A549 (cell line): ENCODE data around the gene SF3A2. TPM values are rescaled to one million over a fixed set of nuclear protein-coding genes. Genes with fewer than 3 reads are reported as not detected.

Source experiments
- ATAC-seq, 2 experiments: fragments of 200-7000 bp in 1 of 2; fragments of >200 bp in 1 of 2; cut with Nextera tagmentation in 1 of 2; cut with Tn5 transposase in 1 of 2; 3 replicates each; pipeline versions ENCODE4 v1.8.0 to v1.9.1; 2018 to 2020; ENCODE audit warnings: mild to moderate bottlenecking in 1 of 2, moderate library complexity in 1 of 2
- CTCF ChIA-PET: fragments of 300-600 bp; sonication (Branson Sonifier 250); formaldehyde crosslinking; extraction: SDS; loops from one replicate; lab custom pipeline; 2021; ENCODE audit warnings: antibody characterized with exemption, inconsistent platforms; lab: Yijun Ruan, JAX
- POLR2A ChIA-PET: fragments of 350-600 bp; formaldehyde crosslinking; extraction: SDS; loops from one replicate; lab custom pipeline; 2021; ENCODE audit warnings: antibody characterized with exemption, inconsistent platforms; lab: Yijun Ruan, JAX
- DNase-seq, 2 experiments: peaks; one replicate each; pipeline versions ENCODE4 v3.0.0 to v3.0.0-alpha.2; 2011 to 2016; ENCODE audit warnings: low read depth in 1 of 2, low spot score in 1 of 2
- FAIRE-seq: peaks from 2 replicates; lab custom pipeline; 2011; peaks lifted over from hg19 to GRCh38; lab: Jason Lieb, UNC
- H3K27ac ChIP-seq, 2 experiments: fragments of >200 bp; sonication (Bioruptor Twin); formaldehyde crosslinking; 3 replicates each; pipeline ENCODE4 v1.5.1; 2016 to 2017
- H3K4me1 ChIP-seq: fragments of >200 bp; sonication (Bioruptor Twin); formaldehyde crosslinking; 3 replicates; pipeline ENCODE4 v1.6.1; 2016
- H3K4me2 ChIP-seq: fragments of >200 bp; sonication (Bioruptor Twin); formaldehyde crosslinking; 3 replicates; pipeline ENCODE4 v1.6.1; 2016
- H3K4me3 ChIP-seq: fragments of >200 bp; sonication (Bioruptor Twin); formaldehyde crosslinking; 3 replicates; pipeline ENCODE4 v1.5.1; 2016
- H3K9me3 ChIP-seq: fragments of >200 bp; sonication (Bioruptor Twin); formaldehyde crosslinking; 3 replicates; pipeline ENCODE4 v1.6.1; 2016
- BHLHE40 ChIP-seq: IDR thresholded peaks from 2 replicates; pipeline ENCODE4 v1.6.1; 2012; ENCODE audit warnings: low read depth, low read length, inconsistent platforms
- CBX2 ChIP-seq: fragments of 200-600 bp; sonication (generic); IDR thresholded peaks from 2 replicates; pipeline ENCODE4 v1.6.1; 2016; ENCODE audit warnings: low read depth, mild to moderate bottlenecking, borderline replicate concordance
- CBX8 ChIP-seq: fragments of 200-600 bp; sonication (generic); IDR thresholded peaks from 2 replicates; pipeline ENCODE4 v1.6.1; 2016
- CHD4 ChIP-seq: fragments of 200-600 bp; sonication (generic); IDR thresholded peaks from 2 replicates; pipeline ENCODE4 v1.6.1; 2016; ENCODE audit warnings: antibody characterized with exemption, mild to moderate bottlenecking, borderline replicate concordance
- EHF ChIP-seq: fragments of 250-450 bp; sonication (Bioruptor Pico); IDR thresholded peaks from 2 replicates; pipeline ENCODE4 v1.5.0; 2020; ENCODE audit warnings: mild to moderate bottlenecking
- EHMT2 ChIP-seq: fragments of 200-600 bp; sonication (generic); IDR thresholded peaks from 2 replicates; pipeline ENCODE4 v1.6.1; 2016; ENCODE audit warnings: antibody characterized with exemption, low read depth, mild to moderate bottlenecking, moderate library complexity
- FOSL2 ChIP-seq, 2 experiments: fragments of 450-650 bp in 1 of 2; fragments of >200 bp in 1 of 2; sonication (Bioruptor Twin) in 1 of 2; formaldehyde crosslinking; IDR thresholded peaks; 2 replicates each; pipeline versions ENCODE4 v1.5.0 to v1.6.1; 2016 to 2020; ENCODE audit warnings: mild to moderate bottlenecking in 1 of 2, moderate library complexity in 1 of 2
- HDAC2 ChIP-seq: fragments of 200-600 bp; sonication (generic); IDR thresholded peaks from 2 replicates; pipeline ENCODE4 v1.6.1; 2016
- HMGXB4 ChIP-seq: fragments of 250-450 bp; sonication (Bioruptor Pico); IDR thresholded peaks from 2 replicates; pipeline ENCODE4 v1.5.0; 2021; ENCODE audit warnings: mild to moderate bottlenecking, moderate library complexity, borderline replicate concordance
- HOXA7 ChIP-seq: fragments of 250-450 bp; sonication (Bioruptor Pico); IDR thresholded peaks from 2 replicates; pipeline ENCODE4 v1.5.0; 2020; ENCODE audit warnings: mild to moderate bottlenecking, moderate library complexity
- HOXB5 ChIP-seq: fragments of 250-450 bp; sonication (Bioruptor Pico); IDR thresholded peaks from 2 replicates; pipeline ENCODE4 v1.5.0; 2020; ENCODE audit warnings: mild to moderate bottlenecking, moderate library complexity
- JUN ChIP-seq, 2 experiments: fragments of >200 bp; sonication (Bioruptor Twin); formaldehyde crosslinking; IDR thresholded peaks; 2 replicates in 1 of 2; 3 replicates in 1 of 2; pipeline ENCODE4 v1.6.1; 2016 to 2017
- KDM1A ChIP-seq: fragments of 200-600 bp; sonication (generic); IDR thresholded peaks from 2 replicates; pipeline ENCODE4 v1.6.1; 2016; ENCODE audit warnings: low read depth, mild to moderate bottlenecking
- KDM5A ChIP-seq: fragments of 200-600 bp; sonication (generic); IDR thresholded peaks from 2 replicates; pipeline ENCODE4 v1.6.1; 2016; ENCODE audit warnings: antibody characterized with exemption, mild to moderate bottlenecking
- NPAS2 ChIP-seq: fragments of 250-450 bp; sonication (Bioruptor Pico); IDR thresholded peaks from 2 replicates; pipeline ENCODE4 v1.8.0; 2022; ENCODE audit warnings: mild to moderate bottlenecking, moderate library complexity, borderline replicate concordance
- PBX3 ChIP-seq: IDR thresholded peaks from 2 replicates; pipeline ENCODE4 v1.6.1; 2012
- PHF8 ChIP-seq: fragments of 200-600 bp; sonication (generic); IDR thresholded peaks from 2 replicates; pipeline ENCODE4 v1.6.1; 2016; ENCODE audit warnings: low read depth, mild to moderate bottlenecking, antibody characterized with exemption, moderate library complexity, borderline replicate concordance
- POLR2AphosphoS2 ChIP-seq: conservative IDR thresholded peaks from 2 replicates; pipeline ENCODE4 v1.6.1; 2012; ENCODE audit warnings: low read length, improper control_type of control experiment, inconsistent platforms
- RAD21 ChIP-seq, 2 experiments: fragments of >200 bp in 1 of 2; sonication (Bioruptor Twin) in 1 of 2; formaldehyde crosslinking in 1 of 2; IDR thresholded peaks in 1 of 2; conservative IDR thresholded peaks in 1 of 2; 2 replicates in 1 of 2; 3 replicates in 1 of 2; pipeline ENCODE4 v1.6.1; 2012 to 2018; ENCODE audit warnings: inconsistent platforms in 1 of 2
- RARB ChIP-seq: fragments of 250-450 bp; sonication (Bioruptor Pico); IDR thresholded peaks from 2 replicates; pipeline ENCODE4 v1.8.0; 2021; ENCODE audit warnings: mild to moderate bottlenecking, moderate library complexity
- RCOR1 ChIP-seq: fragments of 150-350 bp; IDR thresholded peaks from 2 replicates; pipeline ENCODE4 v1.6.1; 2014; ENCODE audit warnings: antibody characterized with exemption, low read length, low read depth
- RNF2 ChIP-seq: fragments of 200-600 bp; sonication (generic); IDR thresholded peaks from 2 replicates; pipeline ENCODE4 v1.6.1; 2016; ENCODE audit warnings: low read depth, mild to moderate bottlenecking, antibody characterized with exemption, moderate library complexity, borderline replicate concordance
- SMC3 ChIP-seq: fragments of >200 bp; sonication (Bioruptor Twin); formaldehyde crosslinking; IDR thresholded peaks from 3 replicates; pipeline ENCODE4 v1.6.1; 2018; ENCODE audit warnings: inconsistent platforms
- TP53 ChIP-seq: fragments of 250-450 bp; sonication (Bioruptor Pico); IDR thresholded peaks from 2 replicates; pipeline ENCODE4 v1.5.0; 2021; ENCODE audit warnings: mild to moderate bottlenecking, moderate library complexity
- WGBS: methylation state at CpG from one replicate; pipeline ENCODE4 v1.1.6; 2017; ENCODE audit errors: missing lambda C conversion rate; 5-methylcytosine and 5-hydroxymethylcytosine counted together
- polyA plus RNA-seq, 4 experiments: library from polyadenylated mRNA; depleted of rRNA in 3 of 4; stranded (reverse); fragments of >200 nt; fragmentation: RNase III in 1 of 4; extraction: RNeasy Plus Mini Kit Qiagen cat#74134 plus additional on column Dnase treatment in 1 of 4; gene quantifications; 2 replicates in 3 of 4; 3 replicates in 1 of 4; pipeline ENCODE4 v1.2.3, GENCODE V29; 2011 to 2017
- TF ChIP-seq, protein P1 (sequence below): IDR thresholded peaks from 2 replicates; pipeline ENCODE4 v1.6.1; 2012
- TF ChIP-seq, protein P2 (sequence below): fragments of 250-450 bp; sonication (Bioruptor Pico); IDR thresholded peaks from 2 replicates; pipeline ENCODE4 v1.5.0; 2020; ENCODE audit warnings: low read depth, mild to moderate bottlenecking, moderate library complexity

Gene SF3A2
- polyA plus RNA-seq, 2 of the 4 experiments (the other 2 are of a cell fraction) = 11.9 to 68.2 TPM

GRCh38 chr19:2254064-2254872, 17.6 kb downstream of the SF3A2 start:
- no peak overlapping the region for H3K27ac ChIP-seq
- POLR2A ChIA-PET = no interaction called here
- FAIRE-seq (no peak), ATAC-seq (peak in 1 of 2 experiments; percentile 3; a peak in 2 of 6 replicates), DNase-seq (no peak)
- H3K4me3 ChIP-seq = no peak overlapping the region
- H3K4me1 ChIP-seq = peaks cover 2% of the 10 kb centered on the region; the same call in 2 of the 3 replicates
- TF ChIP-seq RCOR1 (no peak), PBX3 (no peak), CBX8 (no peak), EHMT2 (no peak), RARB (CRISPR knock-in tag) (no peak), RNF2 (no peak), KDM1A (no peak), BHLHE40 (no peak), EHF (CRISPR knock-in tag) (no peak)
- TF ChIP-seq, protein P1, sequence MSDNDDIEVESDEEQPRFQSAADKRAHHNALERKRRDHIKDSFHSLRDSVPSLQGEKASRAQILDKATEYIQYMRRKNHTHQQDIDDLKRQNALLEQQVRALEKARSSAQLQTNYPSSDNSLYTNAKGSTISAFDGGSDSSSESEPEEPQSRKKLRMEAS = no peak
- CTCF ChIA-PET = interaction anchor here (0.7 to 1.5 kb wide), 3 partner anchors 15 to 99 kb away, joined by 3 to 5 read pairs (median 4); partner anchors contain the start of gene PLEKHJ1
- H3K9me3 ChIP-seq = no peaks in the 10 kb centered on the region
- 85% methylated on average over 13 of the region's 20 CpGs for WGBS
- H3K4me2 ChIP-seq = no peak overlapping the region

DNA sequence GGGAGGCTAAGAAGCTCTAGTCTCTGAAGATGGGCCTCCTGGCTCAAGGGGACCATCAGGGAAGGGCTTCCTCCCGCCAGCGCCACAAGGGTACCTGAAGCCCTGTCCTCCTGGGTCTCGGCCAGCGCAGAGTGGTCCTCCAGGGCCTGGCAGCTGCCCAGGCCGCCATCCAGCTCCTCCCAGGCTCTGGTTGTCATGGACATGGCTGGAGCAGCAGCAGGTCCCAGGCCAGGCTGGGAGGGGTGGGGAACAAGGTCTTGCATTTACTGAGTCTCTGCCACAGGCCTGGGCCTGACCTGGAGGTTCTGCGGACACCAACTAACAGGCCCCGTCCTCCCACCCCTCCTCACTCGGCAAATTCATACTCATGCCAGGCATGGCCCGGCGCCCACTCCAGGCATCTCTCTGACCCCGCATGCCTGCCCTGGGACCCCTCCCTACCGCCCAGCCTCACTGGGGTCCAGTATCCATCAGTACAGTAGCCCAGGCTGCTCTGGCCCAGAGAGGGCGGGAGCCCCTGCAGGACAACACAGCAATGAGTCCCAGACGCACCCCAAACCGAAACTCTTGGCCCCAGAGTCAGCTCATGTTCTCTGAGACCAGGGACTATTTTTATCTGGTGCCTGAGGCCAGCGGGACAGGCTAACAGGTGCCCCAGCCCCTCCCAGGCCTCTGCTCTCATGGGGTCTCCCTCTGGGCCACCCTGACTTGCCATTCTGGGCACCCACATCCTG, 18.7 kb downstream of the SF3A2 start:
- ChIA-PET POLR2A (no interaction called here), CTCF (interaction anchor here (0.5 to 1.5 kb wide), 3 partner anchors 16 to 236 kb away, joined by 3 to 5 read pairs (median 4); partner anchors contain the start of gene PLEKHJ1)
- no peaks in the 10 kb centered on the region for H3K9me3 ChIP-seq
- H3K4me1 ChIP-seq = peaks cover 9% of the 10 kb centered on the region
- TF ChIP-seq PHF8 (no peak), KDM5A (no peak), RNF2 (no peak)
- TF ChIP-seq, protein P2, sequence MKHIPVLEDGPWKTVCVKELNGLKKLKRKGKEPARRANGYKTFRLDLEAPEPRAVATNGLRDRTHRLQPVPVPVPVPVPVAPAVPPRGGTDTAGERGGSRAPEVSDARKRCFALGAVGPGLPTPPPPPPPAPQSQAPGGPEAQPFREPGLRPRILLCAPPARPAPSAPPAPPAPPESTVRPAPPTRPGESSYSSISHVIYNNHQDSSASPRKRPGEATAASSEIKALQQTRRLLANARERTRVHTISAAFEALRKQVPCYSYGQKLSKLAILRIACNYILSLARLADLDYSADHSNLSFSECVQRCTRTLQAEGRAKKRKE (CRISPR knock-in tag) = no peak
- TF ChIP-seq, all 56 proteins: peak for 0
- no peak overlapping the region for H3K27ac ChIP-seq
- DNase-seq = no peak
- H3K4me2 ChIP-seq = no peak overlapping the region
- WGBS = 91% methylated on average over 9 of the region's 16 CpGs
- no peak overlapping the region for H3K4me3 ChIP-seq
- no peak for FAIRE-seq
- peak; percentile 5 to 7; a peak in 1 of 6 replicates for ATAC-seq

GRCh38 chr19:2255982-2256685, 19.5 kb downstream of the SF3A2 start, which contains the start of gene JSRP1:
Gene JSRP1, minus strand, starts transcription at chr19:2256417. Its CDS starts 1,103 bp downstream, at chr19:2255314.
- ChIA-PET CTCF (no interaction called here), POLR2A (no interaction called here)
- DNase-seq (no peak), ATAC-seq (no peak), FAIRE-seq (no peak)
- no peak within 1 kb of the TSS for H3K4me3 ChIP-seq
- H3K9me3 ChIP-seq = no peaks in the 10 kb centered on the region
- peaks cover 9% of the 10 kb centered on the region for H3K4me1 ChIP-seq
- no peak within 1 kb of the TSS for H3K4me2 ChIP-seq
- no peak within 1 kb of the TSS for H3K27ac ChIP-seq
- 96% methylated on average over 10 of the region's 24 CpGs for WGBS
- TF ChIP-seq CBX2 (no peak), HOXB5 (CRISPR knock-in tag) (no peak), HOXA7 (no peak), NPAS2 (CRISPR knock-in tag) (no peak), EHMT2 (no peak), CBX8 (no peak), CHD4 (no peak), FOSL2 (IDR thresholded peaks at IDR 0.05) (no peak), FOSL2 (CRISPR knock-in tag; IDR thresholded peaks at IDR 0.05) (no peak), HDAC2 (no peak), EHF (CRISPR knock-in tag) (no peak), SMC3 (no peak), PHF8 (no peak), RAD21 (conservative IDR thresholded peaks at IDR 0.05 in 1 of 2, IDR thresholded peaks at IDR 0.05 in 1 of 2) (no peak), HMGXB4 (no peak), JUN (IDR thresholded peaks at IDR 0.05) (no peak), POLR2AphosphoS2 (no peak), TP53 (no peak)
